ENCODE data around the gene PLXNB1.

PLXNB1 gene

GRCh38 chr3:48467473-48468267 is 37.8 kb upstream of the PLXNB1 start:
- DNase-seq (ENCODE audit: low spot score) = peak; percentile 16
- no peak for TF ChIP-seq CTCF (IDR thresholded peaks at IDR 0.05; ENCODE audit: borderline replicate concordance, control extremely low read depth, extremely low read depth, insufficient read depth, missing control alignments)
- in situ Hi-C loops (cut with MboI; ENCODE audit: low sequenced_read_pairs, unreplicated experiment) = no loop called here

- no peak for TF ChIP-seq CTCF (IDR thresholded peaks at IDR 0.05; ENCODE audit: borderline replicate concordance, control extremely low read depth, extremely low read depth, insufficient read depth, missing control alignments)
- DNase-seq (ENCODE audit: low spot score) = peak; percentile 42
- in situ Hi-C loops (cut with MboI; ENCODE audit: low sequenced_read_pairs, unreplicated experiment) = no loop called here
These were observed 37.2 kb upstream of the PLXNB1 start for GRCh38 chr3:48467110-48467454.

- DNase-seq (ENCODE audit: low spot score) = peak; percentile 57
- no peak for TF ChIP-seq CTCF (IDR thresholded peaks at IDR 0.05; ENCODE audit: borderline replicate concordance, control extremely low read depth, extremely low read depth, insufficient read depth, missing control alignments)
- in situ Hi-C loops (cut with MboI; ENCODE audit: low sequenced_read_pairs, unreplicated experiment) = no loop called here
These were observed 36.7 kb upstream of the PLXNB1 start for GRCh38 chr3:48466386-48467109.

- peak; percentile 93 for DNase-seq (ENCODE audit: low spot score)
- peak; percentile 48 for TF ChIP-seq CTCF (IDR thresholded peaks at IDR 0.05; ENCODE audit: borderline replicate concordance, control extremely low read depth, extremely low read depth, insufficient read depth, missing control alignments)
- in situ Hi-C loops (cut with MboI; ENCODE audit: low sequenced_read_pairs, unreplicated experiment) = no loop called here
These were observed 35.9 kb upstream of the PLXNB1 start for GRCh38 chr3:48465531-48466378.

GRCh38 chr3:48465237-48465530 is 35.3 kb upstream of the PLXNB1 start:
- no peak for DNase-seq (ENCODE audit: low spot score)
- no peak for TF ChIP-seq CTCF (IDR thresholded peaks at IDR 0.05; ENCODE audit: borderline replicate concordance, control extremely low read depth, extremely low read depth, insufficient read depth, missing control alignments)
- in situ Hi-C loops (cut with MboI; ENCODE audit: low sequenced_read_pairs, unreplicated experiment) = no loop called here

- DNase-seq (ENCODE audit: low spot score) = peak; percentile 20
- in situ Hi-C loops (cut with MboI; ENCODE audit: low sequenced_read_pairs, unreplicated experiment) = no loop called here
- no peak for TF ChIP-seq CTCF (IDR thresholded peaks at IDR 0.05; ENCODE audit: borderline replicate concordance, control extremely low read depth, extremely low read depth, insufficient read depth, missing control alignments)
These were observed 34.9 kb upstream of the PLXNB1 start for GRCh38 chr3:48464713-48465221.

Data from GM13976 (cell line).